22Rv1 (cell line): ENCODE measurements around the gene AKAP14.
"Not testable (repeated sequence)": the region's sequence is repeated elsewhere in the genome, so short reads cannot be mapped to it uniquely, and the experiment has no call there.

ENCODE experiments used
- H3K27ac ChIP-seq: fragments of 450-650 bp; 2 replicates; pipeline ENCODE4 v1.5.1; 2017
- ZFX ChIP-seq: fragments of 450-650 bp; IDR thresholded peaks from 2 replicates; pipeline ENCODE4 v1.6.1; 2017; ENCODE audit warnings: antibody characterized with exemption, borderline replicate concordance
- TF ChIP-seq, protein P1 (sequence below): fragments of 450-650 bp; IDR thresholded peaks from 2 replicates; pipeline ENCODE4 v1.5.1; 2017; ENCODE audit warnings: mild to moderate bottlenecking

AKAP14 gene

DNA sequence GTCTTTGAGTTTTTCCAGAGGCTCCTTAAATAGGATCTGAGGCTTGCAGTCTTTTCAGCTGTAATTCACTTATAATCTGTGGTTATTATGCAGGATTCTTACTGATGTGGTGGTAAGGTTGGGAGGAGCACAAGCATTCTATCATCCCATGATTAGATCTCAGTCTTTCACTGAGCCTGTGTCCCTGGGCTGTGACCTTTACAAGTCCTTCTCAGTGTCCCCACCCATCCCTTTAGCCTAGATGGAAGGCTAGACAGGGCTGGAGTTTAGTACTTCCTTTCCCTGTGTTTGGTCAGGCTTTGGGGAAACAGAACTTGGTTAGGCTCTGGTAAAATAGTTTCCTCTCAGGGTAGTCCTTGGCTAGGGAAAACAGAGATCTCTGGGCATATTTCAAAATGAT lies 64.9 kb downstream of the AKAP14 start:
- TF ChIP-seq ZFX, result no peak
- TF ChIP-seq, protein P1, sequence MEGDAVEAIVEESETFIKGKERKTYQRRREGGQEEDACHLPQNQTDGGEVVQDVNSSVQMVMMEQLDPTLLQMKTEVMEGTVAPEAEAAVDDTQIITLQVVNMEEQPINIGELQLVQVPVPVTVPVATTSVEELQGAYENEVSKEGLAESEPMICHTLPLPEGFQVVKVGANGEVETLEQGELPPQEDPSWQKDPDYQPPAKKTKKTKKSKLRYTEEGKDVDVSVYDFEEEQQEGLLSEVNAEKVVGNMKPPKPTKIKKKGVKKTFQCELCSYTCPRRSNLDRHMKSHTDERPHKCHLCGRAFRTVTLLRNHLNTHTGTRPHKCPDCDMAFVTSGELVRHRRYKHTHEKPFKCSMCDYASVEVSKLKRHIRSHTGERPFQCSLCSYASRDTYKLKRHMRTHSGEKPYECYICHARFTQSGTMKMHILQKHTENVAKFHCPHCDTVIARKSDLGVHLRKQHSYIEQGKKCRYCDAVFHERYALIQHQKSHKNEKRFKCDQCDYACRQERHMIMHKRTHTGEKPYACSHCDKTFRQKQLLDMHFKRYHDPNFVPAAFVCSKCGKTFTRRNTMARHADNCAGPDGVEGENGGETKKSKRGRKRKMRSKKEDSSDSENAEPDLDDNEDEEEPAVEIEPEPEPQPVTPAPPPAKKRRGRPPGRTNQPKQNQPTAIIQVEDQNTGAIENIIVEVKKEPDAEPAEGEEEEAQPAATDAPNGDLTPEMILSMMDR, result no peak
- H3K27ac ChIP-seq, result no peak overlapping the region

GRCh38 chrX:119966837-119967236 lies 71.1 kb downstream of the AKAP14 start:
- not testable (repeated sequence) for H3K27ac ChIP-seq
